ENCODE results near the gene ZNF19. TPM values are rescaled to one million over a fixed set of nuclear protein-coding genes. Genes with fewer than 3 reads are reported as not detected.
A peak's percentile ranks its signal among the peaks of the same experiment; 100 is the strongest.

The ZNF19 gene
- 2.3 and 2.6 TPM in 2 replicates for total RNA-seq
- 0.64 and 0.98 TPM in 2 replicates for polyA plus RNA-seq
- polyA plus RNA-seq (2011; cell fraction: cytosol; rRNA removed): 0.35 and 0.62 TPM in 2 replicates
- 2.6 and 2.8 TPM in 2 replicates for polyA plus RNA-seq (2011; cell fraction: nucleus; rRNA removed)
- 0.72 and 0.95 TPM in 2 replicates for polyA plus RNA-seq (2012)
- polyA minus RNA-seq: 3.1 and 3.5 TPM in 2 replicates
- polyA minus RNA-seq (2011; cell fraction: cytosol; rRNA and poly(A)+ RNA removed): 0.41 TPM
- polyA minus RNA-seq (2011; cell fraction: nucleus; rRNA and poly(A)+ RNA removed): 8.0 and 8.3 TPM in 2 replicates
- Bru-seq, nascent RNA: percentile 37 among the genes with signal in this experiment
- percentile 28 among the genes with signal in this experiment for BruChase-seq, experiment 1, labeled RNA remaining after a 6-hour chase
- percentile 32 among the genes with signal in this experiment for BruChase-seq, experiment 2, labeled RNA remaining after a 2-hour chase
- long read RNA-seq, partial matches to known transcripts: 0 of 3 reads
- long read RNA-seq, other reads (novel, unspliced or antisense): 3 of 3 reads

DNA sequence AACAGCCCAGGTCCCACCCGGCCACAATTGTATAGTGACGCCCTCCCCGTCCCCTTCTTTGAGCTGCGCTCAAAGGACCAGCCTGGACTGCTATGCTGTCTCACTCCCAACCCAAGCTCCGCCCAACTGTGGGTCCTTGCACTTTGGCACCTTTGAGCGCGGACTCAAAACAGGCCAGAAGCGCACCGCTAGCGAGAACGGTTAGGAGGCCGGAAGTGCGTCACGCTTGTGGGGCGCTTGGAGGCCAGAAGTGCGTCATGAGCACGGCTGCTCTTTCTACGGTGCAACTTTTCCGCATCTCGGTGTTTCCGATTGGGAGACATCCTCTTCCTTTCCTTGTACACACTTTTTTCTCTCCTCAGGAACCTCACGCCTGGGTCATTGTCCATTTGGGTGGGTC, at the start of gene ZNF19:
ZNF19 (minus strand) TSS at position 203 of the 400 bp plus-strand sequence. CDS start 7,210 bp downstream, outside the sequence.
- intact Hi-C loops (cut with micrococcal nuclease): no loop called here
- no peak within 1 kb of the TSS for H2AFZ ChIP-seq (ENCODE audit: low read depth, low read length)
- H3K4me2 ChIP-seq (ENCODE audit: insufficient read depth, low read length): no peak within 1 kb of the TSS
- H3K79me2 ChIP-seq (ENCODE audit: control insufficient read depth, insufficient read depth, low read length): no peaks in the 10 kb centered on the region
- no TSS peak for BruUV-seq (replicated peaks)
- POLR2A ChIA-PET: no interaction called here
- H3K27ac ChIP-seq (ENCODE audit: insufficient read depth, low read depth, low read length): no peak within 1 kb of the TSS
- no peak for DNase-seq (ENCODE audit: low read depth, low spot score)
- no peak within 1 kb of the TSS for H3K9ac ChIP-seq (replicated peaks; ENCODE audit: extremely low read depth, insufficient read depth, low read length)
- no peak for FAIRE-seq
- TF ChIP-seq FOS (IDR thresholded peaks at IDR 0.05; ENCODE audit: borderline replicate concordance, insufficient read depth, low read length) (no peak), MYC (IDR thresholded peaks at IDR 0.05; ENCODE audit: low read depth, low read length) (no peak), POLR2A (IDR thresholded peaks at IDR 0.05; ENCODE audit: low read depth, low read length) (no peak), EZH2 (IDR thresholded peaks at IDR 0.05; ENCODE audit: borderline replicate concordance, low read depth, low read length, severe bottlenecking) (no peak), JUN (IDR thresholded peaks at IDR 0.05; ENCODE audit: borderline replicate concordance, insufficient read depth, insufficient read length, low read depth) (no peak), GATA2 (IDR thresholded peaks at IDR 0.05; ENCODE audit: insufficient read depth, insufficient read length, low read depth, low read length) (no peak), POLR2AphosphoS5 (IDR thresholded peaks at IDR 0.05; ENCODE audit: insufficient read depth, low read depth, low read length) (no peak)
- TF ChIP-seq, protein P1, sequence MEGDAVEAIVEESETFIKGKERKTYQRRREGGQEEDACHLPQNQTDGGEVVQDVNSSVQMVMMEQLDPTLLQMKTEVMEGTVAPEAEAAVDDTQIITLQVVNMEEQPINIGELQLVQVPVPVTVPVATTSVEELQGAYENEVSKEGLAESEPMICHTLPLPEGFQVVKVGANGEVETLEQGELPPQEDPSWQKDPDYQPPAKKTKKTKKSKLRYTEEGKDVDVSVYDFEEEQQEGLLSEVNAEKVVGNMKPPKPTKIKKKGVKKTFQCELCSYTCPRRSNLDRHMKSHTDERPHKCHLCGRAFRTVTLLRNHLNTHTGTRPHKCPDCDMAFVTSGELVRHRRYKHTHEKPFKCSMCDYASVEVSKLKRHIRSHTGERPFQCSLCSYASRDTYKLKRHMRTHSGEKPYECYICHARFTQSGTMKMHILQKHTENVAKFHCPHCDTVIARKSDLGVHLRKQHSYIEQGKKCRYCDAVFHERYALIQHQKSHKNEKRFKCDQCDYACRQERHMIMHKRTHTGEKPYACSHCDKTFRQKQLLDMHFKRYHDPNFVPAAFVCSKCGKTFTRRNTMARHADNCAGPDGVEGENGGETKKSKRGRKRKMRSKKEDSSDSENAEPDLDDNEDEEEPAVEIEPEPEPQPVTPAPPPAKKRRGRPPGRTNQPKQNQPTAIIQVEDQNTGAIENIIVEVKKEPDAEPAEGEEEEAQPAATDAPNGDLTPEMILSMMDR (IDR thresholded peaks at IDR 0.05; ENCODE audit: extremely low read depth in 1 of 2, insufficient read depth in 1 of 2, low read depth in 1 of 2, low read length in 2 of 2): no peak
- TF ChIP-seq, protein P2, sequence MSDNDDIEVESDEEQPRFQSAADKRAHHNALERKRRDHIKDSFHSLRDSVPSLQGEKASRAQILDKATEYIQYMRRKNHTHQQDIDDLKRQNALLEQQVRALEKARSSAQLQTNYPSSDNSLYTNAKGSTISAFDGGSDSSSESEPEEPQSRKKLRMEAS (IDR thresholded peaks at IDR 0.05; ENCODE audit: insufficient read depth, insufficient read length): no peak
- peaks cover 4% of the 10 kb centered on the region for H3K4me1 ChIP-seq (ENCODE audit: control insufficient read depth, extremely low read depth, insufficient read depth, low read length)
- no peak within 1 kb of the TSS for H3K4me3 ChIP-seq (replicated peaks in 1 of 3; ENCODE audit: insufficient read depth in 1 of 3, low read depth in 1 of 3, low read length in 3 of 3)
- no peaks in the 10 kb centered on the region for H3K9me1 ChIP-seq (replicated peaks; ENCODE audit: control insufficient read depth, extremely low read depth, insufficient read depth, low read length)
- no peaks in the 10 kb centered on the region for H3K36me3 ChIP-seq (ENCODE audit: control insufficient read depth in 2 of 2, extremely low read depth in 1 of 2, insufficient read depth in 2 of 2, low read length in 2 of 2)
- dilution Hi-C loops (cut with MboI; ENCODE audit: extremely low pct_ligation_motif_present, low sequenced_read_pairs): no loop called here
- no peaks in the 10 kb centered on the region for H3K9me3 ChIP-seq (replicated peaks; ENCODE audit: control insufficient read depth, insufficient read depth, low read length)
- CTCF ChIA-PET: interaction anchor here (1.4 to 2.5 kb wide), 2 partner anchors 10 kb away, joined by 5 to 12 read pairs; no protein-coding TSS in a partner anchor
- H3K27me3 ChIP-seq (ENCODE audit: control insufficient read depth in 2 of 2, insufficient read depth in 2 of 2, low read length in 2 of 2): peaks cover 0 to 5% of the 10 kb centered on the region in 2 experiments
- H4K20me1 ChIP-seq (replicated peaks; ENCODE audit: control insufficient read depth, extremely low read depth, insufficient read depth, low read length): no peaks in the 10 kb centered on the region

Data from endothelial cell of umbilical vein (primary cell).